NOMO-1 (cell line): ENCODE measurements around the gene MRAP.

Experiments
- DNase-seq, 2 experiments: peaks; one replicate each; lab custom pipeline; 2025; ENCODE audit not compliant: unreplicated experiment in 2 of 2; lab: John Stamatoyannopoulos, UW

Gene MRAP

GRCh38 chr21:32347977-32348376, 49.3 kb downstream of the MRAP start:
- DNase-seq: no peak

- DNase-seq: no peak
Measured at GRCh38 chr21:32348604-32349332, 50.1 kb downstream of the MRAP start.

GRCh38 chr21:32349333-32349944, 50.8 kb downstream of the MRAP start:
- DNase-seq: no peak

GRCh38 chr21:32350211-32350980, 51.7 kb downstream of the MRAP start:
- no peak for DNase-seq

GRCh38 chr21:32350981-32351380, 52.3 kb downstream of the MRAP start:
- no peak for DNase-seq

GRCh38 chr21:32351428-32351827, 52.8 kb downstream of the MRAP start:
- no peak for DNase-seq

GRCh38 chr21:32352526-32352925, 53.9 kb downstream of the MRAP start:
- DNase-seq: no peak

GRCh38 chr21:32353002-32353711, 54.5 kb downstream of the MRAP start:
- DNase-seq: no peak

- DNase-seq: no peak
Measured at GRCh38 chr21:32356874-32357395, 58.3 kb downstream of the MRAP start.

GRCh38 chr21:32359719-32360260, 61.1 kb downstream of the MRAP start:
- DNase-seq: no peak

- peak; percentile 1 to 16 for DNase-seq
Measured at GRCh38 chr21:32360401-32360975, 61.8 kb downstream of the MRAP start.
